Upper lobe of left lung (tissue), 6 donors: Measurements from ENCODE around the gene ZCWPW2. TPM values are rescaled to one million over a fixed set of nuclear protein-coding genes. Genes with fewer than 3 reads are reported as not detected.
A peak's percentile ranks its signal among the peaks of the same experiment; 100 is the strongest.

Source experiments
- ATAC-seq, 2 donors: fragments of 200-7000 bp; cut with Tn5 transposase; one replicate each; pipeline ENCODE4 v1.9.1; 2022; ENCODE audit warnings: mild to moderate bottlenecking in 2 of 2, moderate library complexity in 2 of 2; ENCODE audit not compliant: low FRiP score in 2 of 2
- DNase-seq, 2 donors: peaks; one replicate each; pipeline ENCODE4 v3.0.0-alpha.2; 2019 to 2020
- H3K27ac ChIP-seq, 4 donors: fragments of 200-600 bp; sonication (generic); one replicate each; pipeline ENCODE4 v1.5.1; 2016 to 2019
- H3K27me3 ChIP-seq, 4 donors: fragments of 200-600 bp; sonication (generic); one replicate each; pipeline ENCODE4 v1.5.1; 2017 to 2019
- H3K36me3 ChIP-seq, 4 donors: fragments of 200-600 bp; sonication (generic); one replicate each; pipeline ENCODE4 v1.5.1; 2016 to 2019
- H3K4me1 ChIP-seq, 4 donors: fragments of 200-600 bp; sonication (generic); one replicate each; pipeline ENCODE4 v1.5.1; 2018 to 2019
- H3K4me3 ChIP-seq, 4 donors: fragments of 200-600 bp; sonication (generic); one replicate each; pipeline ENCODE4 v1.5.1; 2017 to 2019; ENCODE audit warnings: mild to moderate bottlenecking in 2 of 4, moderate library complexity in 1 of 4
- H3K9me3 ChIP-seq, 4 donors: fragments of 200-600 bp; sonication (generic); one replicate each; pipeline ENCODE4 v1.5.1; 2018 to 2019
- CTCF ChIP-seq, 6 experiments: fragments of 450-650 bp in 4 of 6; fragments of 200-600 bp in 2 of 6; sonication (generic) in 2 of 6; IDR thresholded peaks; one replicate each; pipeline ENCODE4 v1.5.1; 2016 to 2019; ENCODE audit warnings: antibody characterized with exemption in 6 of 6
- EP300 ChIP-seq, 4 donors: sonication (generic); formaldehyde crosslinking; IDR thresholded peaks; one replicate each; pipeline ENCODE4 v1.5.1; 2017; ENCODE audit warnings: antibody characterized with exemption in 4 of 4, control low read depth in 2 of 4
- POLR2A ChIP-seq, 4 donors: fragments of 450-650 bp; IDR thresholded peaks; one replicate each; pipeline ENCODE4 v1.5.1; 2016 to 2017; ENCODE audit warnings: antibody characterized with exemption in 4 of 4, mild to moderate bottlenecking in 2 of 4
- POLR2AphosphoS5 ChIP-seq, 2 donors: sonication (generic); formaldehyde crosslinking; IDR thresholded peaks; one replicate each; pipeline ENCODE4 v1.5.1; 2017; ENCODE audit warnings: antibody characterized with exemption in 2 of 2
- WGBS, 2 donors: methylation state at CpG; one replicate each; pipeline ENCODE4 v1.1.5; 2017 to 2018; 5-methylcytosine and 5-hydroxymethylcytosine counted together
- total RNA-seq, 6 donors: library from RNA; depleted of rRNA in 4 of 6; stranded (reverse); fragments of >200 nt in 4 of 6; gene quantifications; one replicate each; pipeline versions ENCODE4 v1.1.0 to v1.2.1, GENCODE V29; 2016 to 2021
- donor health status: DM: no; HTN: no; CAD: no; lungs with moderate emphysema.
- donor health status: DM: no; HTN: yes; CAD: no; lungs with severe emphysema.

ZCWPW2 gene
- total RNA-seq, 6 donors from 2014 or later = 0.46 to 1.2 (median 0.89) TPM; not detected in 1

- Histone ChIP-seq H3K4me3 (no peak overlapping the region), H3K27ac (no peak overlapping the region), H3K27me3 (no peaks in the 10 kb centered on the region), H3K4me1 (no peaks in the 10 kb centered on the region), H3K9me3 (no peaks in the 10 kb centered on the region), H3K36me3 (peaks cover 6 to 41% (median 18%) of the 10 kb centered on the region in 4 donors)
- DNase-seq (no peak), ATAC-seq (no peak)
- TF ChIP-seq POLR2AphosphoS5 (IDR thresholded peaks at IDR 0.05) (no peak), POLR2A (IDR thresholded peaks at IDR 0.05) (no peak), EP300 (IDR thresholded peaks at IDR 0.05) (no peak), CTCF (IDR thresholded peaks at IDR 0.05) (no peak)
- 93% methylated on average over 1 of the region's 1 CpG for WGBS, 2 donors
Measured at GRCh38 chr3:28322464-28322863, 26.1 kb upstream of the ZCWPW2 start.

DNA sequence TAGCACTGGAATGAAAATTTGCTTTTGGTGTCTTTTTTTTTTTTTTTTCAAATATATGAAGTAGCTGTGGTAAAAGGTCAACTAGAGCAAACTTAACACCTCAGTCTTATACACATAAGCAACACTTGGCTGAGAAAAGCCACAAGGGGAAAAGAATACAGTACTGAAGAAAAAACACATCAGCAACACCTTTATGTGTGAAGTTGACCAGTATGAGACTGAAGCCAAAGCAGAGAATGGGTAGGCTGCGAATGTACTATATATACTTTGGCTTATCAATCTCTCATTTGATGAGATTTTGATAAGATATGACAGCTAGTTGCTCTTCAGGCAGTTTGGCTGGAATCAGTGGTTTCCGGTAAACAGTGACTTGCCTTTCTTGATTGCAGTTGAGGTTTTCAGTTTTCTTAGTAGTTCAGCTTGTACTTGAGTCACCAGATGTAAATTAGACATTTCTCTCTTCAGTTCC is 22.0 kb upstream of the ZCWPW2 start:
- 64 to 72% methylated on average over 2 of the region's 2 CpGs for WGBS, 2 donors
- Histone ChIP-seq H3K4me1 (no peaks in the 10 kb centered on the region), H3K36me3 (peaks cover 6 to 57% (median 15%) of the 10 kb centered on the region in 4 donors), H3K27me3 (no peaks in the 10 kb centered on the region), H3K27ac (peak overlapping the region in 2 of 4 donors; percentile 12 to 15), H3K4me3 (no peak overlapping the region), H3K9me3 (no peaks in the 10 kb centered on the region)
- peak in 1 of 2 donors; percentile 32 for ATAC-seq
- TF ChIP-seq POLR2AphosphoS5 (IDR thresholded peaks at IDR 0.05) (no peak), POLR2A (IDR thresholded peaks at IDR 0.05) (no peak), EP300 (IDR thresholded peaks at IDR 0.05) (no peak), CTCF (IDR thresholded peaks at IDR 0.05) (no peak)
- no peak for DNase-seq

GRCh38 chr3:28328188-28329151 is 20.1 kb upstream of the ZCWPW2 start:
- H3K9me3 ChIP-seq = no peaks in the 10 kb centered on the region
- DNase-seq (no peak), ATAC-seq (peak in 1 of 2 donors; percentile 63)
- no peak overlapping the region for H3K27ac ChIP-seq
- peaks cover 6 to 59% (median 16%) of the 10 kb centered on the region in 4 donors for H3K36me3 ChIP-seq
- peak; percentile 37 to 66 (median 62) for TF ChIP-seq CTCF (IDR thresholded peaks at IDR 0.05)
- no peak for TF ChIP-seq POLR2AphosphoS5 (IDR thresholded peaks at IDR 0.05)
- H3K27me3 ChIP-seq = no peaks in the 10 kb centered on the region
- no peaks in the 10 kb centered on the region for H3K4me1 ChIP-seq
- H3K4me3 ChIP-seq = no peak overlapping the region
- 83% methylated on average over 4 of the region's 4 CpGs for WGBS, 2 donors

DNA sequence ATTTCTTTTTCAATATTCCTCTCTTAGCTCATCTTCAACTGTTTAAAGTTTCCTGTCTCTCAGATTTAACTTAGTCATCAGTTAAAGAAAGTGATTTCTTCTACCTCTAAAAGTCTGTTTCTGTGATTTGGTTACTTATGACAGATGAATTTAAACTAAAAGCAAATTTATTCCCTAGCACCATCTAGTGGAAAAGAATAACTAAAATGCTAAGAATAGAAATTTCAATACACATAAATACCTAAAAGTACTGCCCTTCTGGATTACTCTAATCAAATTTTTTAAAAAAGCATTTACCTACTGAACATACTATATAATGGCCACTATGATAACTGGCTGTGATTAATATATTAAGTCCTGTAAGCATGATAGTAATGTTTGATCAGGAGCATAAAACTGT is 14.0 kb upstream of the ZCWPW2 start:
- H3K9me3 ChIP-seq = no peaks in the 10 kb centered on the region
- H3K36me3 ChIP-seq = peaks cover 0 to 60% (median 20%) of the 10 kb centered on the region in 4 donors
- DNase-seq = no peak
- ATAC-seq = no peak
- H3K27me3 ChIP-seq = no peaks in the 10 kb centered on the region
- H3K27ac ChIP-seq = no peak overlapping the region
- no peak for TF ChIP-seq EP300 (IDR thresholded peaks at IDR 0.05)
- no peak for TF ChIP-seq POLR2A (IDR thresholded peaks at IDR 0.05)
- TF ChIP-seq CTCF (IDR thresholded peaks at IDR 0.05) = no peak
- TF ChIP-seq POLR2AphosphoS5 (IDR thresholded peaks at IDR 0.05) = no peak
- no peak overlapping the region for H3K4me3 ChIP-seq
- no peaks in the 10 kb centered on the region for H3K4me1 ChIP-seq
